Measurements from ENCODE around the gene TSR1. TPM values are rescaled to one million over a fixed set of nuclear protein-coding genes. Genes with fewer than 3 reads are reported as not detected.

TSR1 gene
- total and polyA plus RNA-seq, 2 donors (not counting 1 experiment from before 2014, with no cell fraction given): 10.2 to 31.5 TPM

DNA sequence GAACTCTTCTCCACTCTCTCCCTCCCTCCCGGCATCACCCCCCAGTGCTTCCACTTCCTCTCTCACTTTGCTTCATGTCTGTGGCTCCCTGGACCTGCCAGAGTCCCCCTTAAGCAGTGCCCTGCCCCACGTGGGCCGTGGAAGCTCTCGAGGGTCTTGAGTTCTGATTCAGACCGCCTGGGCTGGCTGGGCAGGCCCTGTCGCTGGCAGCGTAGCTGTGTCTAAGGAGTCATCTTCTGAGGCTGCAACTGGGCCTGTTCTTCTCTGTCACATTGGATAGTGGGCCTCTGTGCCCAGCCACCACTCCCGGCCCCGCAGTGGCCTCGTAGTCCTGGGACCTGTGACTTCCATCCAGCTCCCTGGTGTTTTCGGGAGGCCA lies 33.9 kb upstream of the TSR1 start:
- no peak overlapping the region for H3K4me2 ChIP-seq (replicated peaks; ENCODE audit: low read depth, low read length, poor library complexity, severe bottlenecking)
- no peaks in the 10 kb centered on the region for H3K9me3 Mint-ChIP-seq (ENCODE audit: insufficient read depth)
- no peaks in the 10 kb centered on the region for H3K4me1 ChIP-seq (ENCODE audit: control insufficient read depth in 2 of 2, insufficient read depth in 2 of 2, low read length in 2 of 2)
- no peak overlapping the region for H3K9ac ChIP-seq (ENCODE audit: low read length)
- no peak overlapping the region for H3K4me3 Mint-ChIP-seq
- no peak overlapping the region for H2AFZ ChIP-seq (ENCODE audit: insufficient read depth, low read depth, low read length, poor library complexity, severe bottlenecking)
- no peak overlapping the region for H3K27ac ChIP-seq (ENCODE audit: low read length in 2 of 2)
- H3K27me3 ChIP-seq (replicated peaks in 1 of 4; ENCODE audit: control extremely low read depth in 1 of 4, control insufficient read depth in 3 of 4, insufficient read depth in 4 of 4, low read length in 3 of 4): no peaks in the 10 kb centered on the region
- intact Hi-C loops (cut with micrococcal nuclease): no loop called here
- no peaks in the 10 kb centered on the region for H4K20me1 ChIP-seq (ENCODE audit: control insufficient read depth, insufficient read depth, low read length, poor library complexity, severe bottlenecking)
- H3K27me3 Mint-ChIP-seq: no peaks in the 10 kb centered on the region
- no peak overlapping the region for H3K27ac Mint-ChIP-seq
- H3K9me3 ChIP-seq (ENCODE audit: control extremely low read depth in 1 of 3, control insufficient read depth in 2 of 3, insufficient read depth in 1 of 3, low read length in 2 of 3): no peaks in the 10 kb centered on the region
- H3K79me2 ChIP-seq (ENCODE audit: control insufficient read depth, insufficient read depth, low read length): no peaks in the 10 kb centered on the region
- TF ChIP-seq, protein P1, sequence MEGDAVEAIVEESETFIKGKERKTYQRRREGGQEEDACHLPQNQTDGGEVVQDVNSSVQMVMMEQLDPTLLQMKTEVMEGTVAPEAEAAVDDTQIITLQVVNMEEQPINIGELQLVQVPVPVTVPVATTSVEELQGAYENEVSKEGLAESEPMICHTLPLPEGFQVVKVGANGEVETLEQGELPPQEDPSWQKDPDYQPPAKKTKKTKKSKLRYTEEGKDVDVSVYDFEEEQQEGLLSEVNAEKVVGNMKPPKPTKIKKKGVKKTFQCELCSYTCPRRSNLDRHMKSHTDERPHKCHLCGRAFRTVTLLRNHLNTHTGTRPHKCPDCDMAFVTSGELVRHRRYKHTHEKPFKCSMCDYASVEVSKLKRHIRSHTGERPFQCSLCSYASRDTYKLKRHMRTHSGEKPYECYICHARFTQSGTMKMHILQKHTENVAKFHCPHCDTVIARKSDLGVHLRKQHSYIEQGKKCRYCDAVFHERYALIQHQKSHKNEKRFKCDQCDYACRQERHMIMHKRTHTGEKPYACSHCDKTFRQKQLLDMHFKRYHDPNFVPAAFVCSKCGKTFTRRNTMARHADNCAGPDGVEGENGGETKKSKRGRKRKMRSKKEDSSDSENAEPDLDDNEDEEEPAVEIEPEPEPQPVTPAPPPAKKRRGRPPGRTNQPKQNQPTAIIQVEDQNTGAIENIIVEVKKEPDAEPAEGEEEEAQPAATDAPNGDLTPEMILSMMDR (IDR thresholded peaks at IDR 0.05): no peak
- TF ChIP-seq EZH2 (IDR thresholded peaks at IDR 0.05; ENCODE audit: borderline replicate concordance, insufficient read depth, low read depth, low read length, poor library complexity, severe bottlenecking): no peak
- DNase-seq (no peak), ATAC-seq (ENCODE audit: low read depth) (no peak)
- peaks cover 0 to 5% of the 10 kb centered on the region in 2 experiments for H3K36me3 ChIP-seq (replicated peaks in 1 of 2; ENCODE audit: control extremely low read depth in 1 of 2, control insufficient read depth in 1 of 2, extremely low read depth in 1 of 2, insufficient read depth in 2 of 2, low read length in 1 of 2)
- H3K4me3 ChIP-seq (ENCODE audit: control extremely low read depth in 1 of 5, extremely low read depth in 1 of 5, insufficient read depth in 1 of 5, low read depth in 2 of 5, low read length in 4 of 5): no peak overlapping the region
- no peaks in the 10 kb centered on the region for H3K4me1 Mint-ChIP-seq
- WGBS (ENCODE audit: insufficient coverage): 96% methylated on average over 11 of the region's 11 CpGs
- CTCF ChIA-PET: interaction anchor here (1.4 to 2.7 kb wide), 2 partner anchors 12 to 46 kb away, joined by 4 to 11 read pairs; no protein-coding TSS in a partner anchor
- POLR2A ChIA-PET: interaction anchor here (1.3 kb wide), 1 partner anchor 31 kb away, joined by 3 read pairs; no protein-coding TSS in a partner anchor

DNA sequence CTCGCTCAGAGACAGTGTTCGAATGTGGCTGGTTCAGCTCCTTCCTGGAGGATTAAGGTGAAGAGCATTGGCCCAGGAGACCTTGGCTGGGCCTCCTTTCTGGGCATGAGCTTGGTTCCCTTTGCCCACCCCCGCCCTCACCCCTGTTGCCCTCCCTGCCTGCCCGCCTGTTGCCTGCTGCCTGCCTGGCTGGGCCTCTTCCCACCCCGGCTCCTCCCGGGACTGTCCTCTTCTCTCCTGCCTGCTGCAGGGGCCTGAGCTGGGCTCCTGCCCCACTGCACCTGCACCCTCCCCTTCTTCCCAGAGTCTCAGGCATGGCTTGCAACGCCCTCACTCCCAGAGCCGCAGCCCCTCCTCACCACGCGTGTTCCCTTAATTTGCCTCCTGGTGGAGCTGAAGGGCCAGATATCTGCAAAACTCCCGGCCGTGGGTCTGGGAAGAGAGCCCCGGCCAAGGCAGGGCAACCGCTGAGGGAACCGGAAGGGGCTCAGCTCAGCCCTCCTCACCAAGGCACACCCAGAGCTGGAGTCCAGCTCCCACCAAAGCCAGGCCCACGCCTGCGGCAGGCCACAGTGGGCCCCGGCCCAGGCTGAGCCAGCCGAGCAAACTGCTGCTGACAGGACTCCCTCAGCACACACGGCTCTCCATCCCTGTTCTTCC lies 33.4 kb upstream of the TSR1 start:
- Histone ChIP-seq H3K9ac (ENCODE audit: low read length) (no peak overlapping the region), H3K27me3 (replicated peaks in 1 of 4; ENCODE audit: control extremely low read depth in 1 of 4, control insufficient read depth in 3 of 4, insufficient read depth in 4 of 4, low read length in 3 of 4) (no peaks in the 10 kb centered on the region), H2AFZ (ENCODE audit: insufficient read depth, low read depth, low read length, poor library complexity, severe bottlenecking) (no peak overlapping the region), H3K4me2 (replicated peaks; ENCODE audit: low read depth, low read length, poor library complexity, severe bottlenecking) (no peak overlapping the region), H3K4me3 (ENCODE audit: control extremely low read depth in 1 of 5, extremely low read depth in 1 of 5, insufficient read depth in 1 of 5, low read depth in 2 of 5, low read length in 4 of 5) (no peak overlapping the region), H3K4me1 (ENCODE audit: control insufficient read depth in 2 of 2, insufficient read depth in 2 of 2, low read length in 2 of 2) (no peaks in the 10 kb centered on the region), H3K36me3 (replicated peaks in 1 of 2; ENCODE audit: control extremely low read depth in 1 of 2, control insufficient read depth in 1 of 2, extremely low read depth in 1 of 2, insufficient read depth in 2 of 2, low read length in 1 of 2) (peaks cover 0 to 5% of the 10 kb centered on the region in 2 experiments), H3K27ac (ENCODE audit: low read length in 2 of 2) (no peak overlapping the region), H3K79me2 (ENCODE audit: control insufficient read depth, insufficient read depth, low read length) (no peaks in the 10 kb centered on the region), H3K9me3 (ENCODE audit: control extremely low read depth in 1 of 3, control insufficient read depth in 2 of 3, insufficient read depth in 1 of 3, low read length in 2 of 3) (no peaks in the 10 kb centered on the region), H4K20me1 (ENCODE audit: control insufficient read depth, insufficient read depth, low read length, poor library complexity, severe bottlenecking) (no peaks in the 10 kb centered on the region)
- H3K4me1 Mint-ChIP-seq: no peaks in the 10 kb centered on the region
- H3K4me3 Mint-ChIP-seq: no peak overlapping the region
- ChIA-PET CTCF (interaction anchor here (0.7 to 2.7 kb wide), 3 partner anchors 12 to 47 kb away, joined by 3 to 11 read pairs (median 4); no protein-coding TSS in a partner anchor), POLR2A (interaction anchor here (1.3 kb wide), 1 partner anchor 32 kb away, joined by 3 read pairs; no protein-coding TSS in a partner anchor)
- no peaks in the 10 kb centered on the region for H3K9me3 Mint-ChIP-seq (ENCODE audit: insufficient read depth)
- intact Hi-C loops (cut with micrococcal nuclease): no loop called here
- DNase-seq: no peak
- ATAC-seq (ENCODE audit: low read depth): no peak
- H3K27ac Mint-ChIP-seq: no peak overlapping the region
- no peak for TF ChIP-seq EZH2 (IDR thresholded peaks at IDR 0.05; ENCODE audit: borderline replicate concordance, insufficient read depth, low read depth, low read length, poor library complexity, severe bottlenecking)
- TF ChIP-seq, protein P1 (IDR thresholded peaks at IDR 0.05): no peak
- no peaks in the 10 kb centered on the region for H3K27me3 Mint-ChIP-seq
- 96% methylated on average over 19 of the region's 20 CpGs for WGBS (ENCODE audit: insufficient coverage)

Measured in B cell (primary cell).